ENCODE results near the gene ADCY9. TPM values are rescaled to one million over a fixed set of nuclear protein-coding genes. Genes with fewer than 3 reads are reported as not detected.

ADCY9 gene
- total RNA-seq, 1 experiment from 2014 or later: 9.8 TPM

GRCh38 chr16:4105848-4106247 lies 10.4 kb downstream of the ADCY9 start:
- Histone ChIP-seq H3K4me3 (replicated peaks in 1 of 2; ENCODE audit: low read depth in 1 of 2, low read length in 2 of 2) (no peak overlapping the region), H3K36me3 (ENCODE audit: control insufficient read depth in 1 of 2, insufficient read depth in 2 of 2, low read length in 2 of 2) (no peaks in the 10 kb centered on the region), H3K4me1 (ENCODE audit: control insufficient read depth in 1 of 2, insufficient read depth in 2 of 2, low read length in 2 of 2) (no peaks in the 10 kb centered on the region), H3K9me3 (ENCODE audit: control insufficient read depth in 1 of 2, insufficient read depth in 1 of 2, low read depth in 1 of 2, low read length in 2 of 2) (no peaks in the 10 kb centered on the region), H3K27me3 (ENCODE audit: insufficient read depth, low read length) (no peaks in the 10 kb centered on the region), H4K20me1 (ENCODE audit: insufficient read depth) (no peaks in the 10 kb centered on the region), H3K79me2 (ENCODE audit: insufficient read depth, low read length) (0 out of 2 replicates have a peak, but pooled peaks cover 3% of the 10 kb centered on the region), H2AFZ (ENCODE audit: low read depth, low read length, poor library complexity, severe bottlenecking) (no peak overlapping the region), H3K27ac (ENCODE audit: low read depth, low read length) (no peak overlapping the region), H3K9me2 (ENCODE audit: insufficient read depth) (no peaks in the 10 kb centered on the region), H3K4me2 (ENCODE audit: low read length) (no peak overlapping the region), H3K9ac (ENCODE audit: low read length) (no peak overlapping the region)
- RAD21 ChIA-PET (ENCODE audit: low non-redundant PET in 1 of 2, low total read pairs in 2 of 2, uncharacterized antibody in 2 of 2, unreplicated experiment in 2 of 2): no interaction called here
- CTCF ChIA-PET: interaction anchor here (1.0 kb wide), 1 partner anchor 9 kb away, joined by 3 read pairs; no protein-coding TSS in a partner anchor
- TF ChIP-seq YY1 (IDR thresholded peaks at IDR 0.05; ENCODE audit: extremely low read depth, insufficient replicate concordance, low read depth, low read length) (no peak), EZH2 (IDR thresholded peaks at IDR 0.05) (no peak), SP1 (IDR thresholded peaks at IDR 0.05; ENCODE audit: low read depth) (no peak), EZH2phosphoT487 (IDR thresholded peaks at IDR 0.05; ENCODE audit: borderline replicate concordance) (no peak), TCF7L2 (IDR thresholded peaks at IDR 0.05; ENCODE audit: borderline replicate concordance, extremely low read depth, insufficient read depth, insufficient read length) (no peak), ATF3 (IDR thresholded peaks at IDR 0.05) (no peak), JUND (IDR thresholded peaks at IDR 0.05) (no peak), FOSL1 (IDR thresholded peaks at IDR 0.05; ENCODE audit: low read depth) (no peak), CTCF (IDR thresholded peaks at IDR 0.05 in 2 of 3, conservative IDR thresholded peaks at IDR 0.05 in 1 of 3; ENCODE audit: borderline replicate concordance in 1 of 3, insufficient read depth in 1 of 3, low read depth in 2 of 3, low read length in 2 of 3) (no peak), RAD21 (IDR thresholded peaks at IDR 0.05; ENCODE audit: low read depth) (no peak), ZBTB33 (IDR thresholded peaks at IDR 0.05; ENCODE audit: extremely low read depth, insufficient replicate concordance, low read length) (no peak), SRF (IDR thresholded peaks at IDR 0.05; ENCODE audit: low read depth) (no peak), POLR2A (IDR thresholded peaks at IDR 0.05; ENCODE audit: borderline replicate concordance, extremely low read depth, insufficient read depth, insufficient read length) (no peak), CBX3 (IDR thresholded peaks at IDR 0.05; ENCODE audit: low read depth) (no peak), POLR2AphosphoS5 (IDR thresholded peaks at IDR 0.05; ENCODE audit: low read depth, low read length) (no peak), SIN3A (IDR thresholded peaks at IDR 0.05; ENCODE audit: low read depth) (no peak), ZNF274 (IDR thresholded peaks at IDR 0.05; ENCODE audit: low read depth, low read length) (no peak), ELF1 (IDR thresholded peaks at IDR 0.05; ENCODE audit: borderline replicate concordance, low read depth) (no peak), REST (IDR thresholded peaks at IDR 0.05; ENCODE audit: low read depth) (no peak), ZFX (IDR thresholded peaks at IDR 0.05) (no peak)
- DNase-seq (ENCODE audit: low read depth, low spot score) (no peak), ATAC-seq (no peak)
- intact Hi-C loops (cut with micrococcal nuclease): no loop called here
- BruUV-seq (replicated peaks): no TSS peak
- POLR2A ChIA-PET: no interaction called here

Data from HCT116 (cell line).